HCT116 (cell line): ENCODE measurements around the gene TMCC3. TPM values are rescaled to one million over a fixed set of nuclear protein-coding genes. Genes with fewer than 3 reads are reported as not detected.

Experiments used
- ATAC-seq: fragments of 200-7000 bp; cut with Tn5 transposase; 2 replicates; pipeline ENCODE4 v1.9.1; 2020; ENCODE audit warnings: mild to moderate bottlenecking, moderate library complexity
- BruUV-seq: library from RNA; stranded (reverse); fragments of 400-500 nt; replicated peaks from 2 replicates; lab custom pipeline; 2021; lab: Mats Ljungman, UMichigan
- CTCF ChIA-PET: fragments of 300-600 bp; sonication (Branson Sonifier 250); formaldehyde crosslinking; loops from one replicate; lab custom pipeline; 2021; ENCODE audit warnings: antibody characterized with exemption; lab: Charles Lee
- POLR2A ChIA-PET: fragments of 300-600, 350-600 bp; sonication (Branson Sonifier 250); formaldehyde crosslinking; loops from one replicate; lab custom pipeline; 2021; ENCODE audit warnings: antibody characterized with exemption; lab: Charles Lee
- RAD21 ChIA-PET, 2 experiments: fragments of 300-600 bp; sonication (Branson Sonifier 250); formaldehyde crosslinking; loops; one replicate each; lab custom pipeline; 2023; ENCODE audit warnings: low total read pairs in 2 of 2; ENCODE audit not compliant: uncharacterized antibody in 2 of 2, unreplicated experiment in 2 of 2, low non-redundant PET in 1 of 2; lab: Charles Lee
- DNase-seq: peaks from one replicate; pipeline ENCODE4 v3.0.0-alpha.2; 2010; ENCODE audit warnings: low read depth, low spot score
- H2AFZ ChIP-seq: fragments of 200-600 bp; shearing (Covaris generic), sonication (generic); 2 replicates; pipeline ENCODE4 v1.6.1; 2017; ENCODE audit warnings: low read depth, mixed run types, mixed read lengths, antibody characterized with exemption, low read length; ENCODE audit not compliant: poor library complexity, severe bottlenecking
- H3K27ac ChIP-seq: 2 replicates; pipeline ENCODE4 v1.5.1; 2012; ENCODE audit warnings: low read depth, low read length
- H3K27me3 ChIP-seq: fragments of 200-600 bp; sonication (generic); 2 replicates; pipeline ENCODE4 v1.6.1; 2016; ENCODE audit warnings: mixed run types, low read length, mixed read lengths; ENCODE audit not compliant: insufficient read depth
- H3K36me3 ChIP-seq, 2 experiments: fragments of 200-500 bp in 1 of 2; fragments of 200-600 bp in 1 of 2; sonication (Bioruptor generic) in 1 of 2; sonication (generic) in 1 of 2; 2 replicates each; pipeline versions ENCODE4 v1.5.1 to v1.6.1; 2014 to 2016; ENCODE audit warnings: low read length in 2 of 2, inconsistent platforms in 1 of 2, mixed read lengths in 1 of 2, mixed run types in 1 of 2; ENCODE audit not compliant: insufficient read depth in 2 of 2, control insufficient read depth in 1 of 2
- H3K4me1 ChIP-seq, 2 experiments: fragments of 200-600 bp in 1 of 2; sonication (generic) in 1 of 2; 2 replicates each; pipeline versions ENCODE4 v1.5.1 to v1.6.1; 2012 to 2017; ENCODE audit warnings: low read length in 2 of 2, inconsistent platforms in 1 of 2, mild to moderate bottlenecking in 1 of 2, mixed read lengths in 1 of 2, mixed run types in 1 of 2, moderate library complexity in 1 of 2; ENCODE audit not compliant: insufficient read depth in 2 of 2, control insufficient read depth in 1 of 2
- H3K4me2 ChIP-seq: fragments of 200-600 bp; sonication (generic); 2 replicates; pipeline ENCODE4 v1.6.1; 2017; ENCODE audit warnings: mixed run types, low read length, mixed read lengths
- H3K4me3 ChIP-seq, 2 experiments: fragments of 200-600 bp in 1 of 2; sonication (generic) in 1 of 2; replicated peaks in 1 of 2; 2 replicates each; pipeline ENCODE4 v1.5.1; 2011 to 2016; ENCODE audit warnings: low read length in 2 of 2, control low read depth in 1 of 2, low read depth in 1 of 2, mild to moderate bottlenecking in 1 of 2, mixed read lengths in 1 of 2, mixed run types in 1 of 2
- H3K79me2 ChIP-seq: fragments of 200-600 bp; sonication (generic); 2 replicates; pipeline ENCODE4 v1.6.1; 2017; ENCODE audit warnings: mild to moderate bottlenecking, mixed run types, low read length, moderate library complexity, mixed read lengths; ENCODE audit not compliant: insufficient read depth
- H3K9ac ChIP-seq: fragments of 200-600 bp; sonication (generic); 2 replicates; pipeline ENCODE4 v1.6.1; 2016; ENCODE audit warnings: low read length, mixed read lengths
- H3K9me2 ChIP-seq: fragments of 200-600 bp; sonication (generic), shearing (Covaris generic); 2 replicates; pipeline ENCODE4 v1.6.1; 2017; ENCODE audit warnings: mixed run types, mild to moderate bottlenecking, moderate library complexity; ENCODE audit not compliant: insufficient read depth
- H3K9me3 ChIP-seq, 2 experiments: fragments of 200-500 bp in 1 of 2; fragments of 200-600 bp in 1 of 2; sonication (Bioruptor generic) in 1 of 2; sonication (generic) in 1 of 2; 2 replicates each; pipeline ENCODE4 v1.6.1; 2014 to 2017; ENCODE audit warnings: low read length in 2 of 2, mixed read lengths in 2 of 2, inconsistent platforms in 1 of 2, low read depth in 1 of 2, mild to moderate bottlenecking in 1 of 2, mixed run types in 1 of 2, moderate library complexity in 1 of 2; ENCODE audit not compliant: control insufficient read depth in 1 of 2, insufficient read depth in 1 of 2
- H4K20me1 ChIP-seq: fragments of 200-600 bp; sonication (generic), shearing (Covaris generic); 2 replicates; pipeline ENCODE4 v1.6.1; 2017; ENCODE audit warnings: mixed run types, mild to moderate bottlenecking, moderate library complexity; ENCODE audit not compliant: insufficient read depth
- CTCF ChIP-seq, 3 experiments: fragments of 200-600 bp in 1 of 3; sonication (generic) in 1 of 3; IDR thresholded peaks in 2 of 3; conservative IDR thresholded peaks in 1 of 3; 2 replicates each; pipeline ENCODE4 v1.5.1; 2012 to 2017; ENCODE audit warnings: low read depth in 2 of 3, low read length in 2 of 3, antibody characterized with exemption in 1 of 3, borderline replicate concordance in 1 of 3, control low read depth in 1 of 3, mild to moderate bottlenecking in 1 of 3, mixed read lengths in 1 of 3, mixed run types in 1 of 3, moderate library complexity in 1 of 3; ENCODE audit not compliant: insufficient read depth in 1 of 3
- EGR1 ChIP-seq: IDR thresholded peaks from 2 replicates; pipeline ENCODE4 v1.6.1; 2012; ENCODE audit warnings: low read depth
- ELF1 ChIP-seq: IDR thresholded peaks from 2 replicates; pipeline ENCODE4 v1.6.1; 2012; ENCODE audit warnings: low read depth, borderline replicate concordance
- MAX ChIP-seq: IDR thresholded peaks from 2 replicates; pipeline ENCODE4 v1.6.1; 2012
- RAD21 ChIP-seq: IDR thresholded peaks from 2 replicates; pipeline ENCODE4 v1.6.1; 2012; ENCODE audit warnings: low read depth, mild to moderate bottlenecking
- YY1 ChIP-seq: IDR thresholded peaks from 2 replicates; pipeline ENCODE4 v1.6.1; 2011; ENCODE audit warnings: low read length, low read depth, moderate library complexity, mild to moderate bottlenecking; ENCODE audit not compliant: insufficient replicate concordance; ENCODE audit errors: extremely low read depth
- intact Hi-C: fragments of 100-400 bp; cut with micrococcal nuclease; formaldehyde crosslinking; loops from 2 replicates; pipeline ENCODE4 v1.10.0; 2022
- total RNA-seq: library from RNA; stranded (reverse); gene quantifications from one replicate; pipeline ENCODE4 v1.2.1, GENCODE V29; 2021; ENCODE audit not compliant: unreplicated experiment

TMCC3 gene
- total RNA-seq, 1 experiment from 2014 or later = 4.5 TPM

- CTCF ChIA-PET = no interaction called here
- Histone ChIP-seq H3K9me2 (no peaks in the 10 kb centered on the region), H3K36me3 (no peaks in the 10 kb centered on the region), H3K9me3 (no peaks in the 10 kb centered on the region), H4K20me1 (no peaks in the 10 kb centered on the region), H3K4me2 (peak overlapping the region; percentile 94), H3K4me1 (peaks cover 3 to 13% of the 10 kb centered on the region in 2 experiments; a peak in 3 of 4 replicates), H3K4me3 (peak overlapping the region; percentile 62 to 79), H3K27me3 (no peaks in the 10 kb centered on the region), H3K27ac (peak overlapping the region; percentile 5; the same call in 1 of the 2 replicates), H3K9ac (peak overlapping the region; percentile 67), H2AFZ (peak overlapping the region; percentile 88), H3K79me2 (no peaks in the 10 kb centered on the region)
- ATAC-seq (peak; percentile 78), DNase-seq (no peak)
- RAD21 ChIA-PET = no interaction called here
- BruUV-seq = no TSS peak
- POLR2A ChIA-PET = no interaction called here
- intact Hi-C loops = no loop called here
- TF ChIP-seq YY1 (no peak), MAX (no peak; the same call in 1 of the 2 replicates), ELF1 (no peak), CTCF (IDR thresholded peaks at IDR 0.05 in 2 of 3, conservative IDR thresholded peaks at IDR 0.05 in 1 of 3; ENCODE audit: borderline replicate concordance in 1 of 3, insufficient read depth in 1 of 3, low read depth in 2 of 3, low read length in 2 of 3) (peak in 2 of 3 experiments; percentile 26 to 28; a peak in 2 of 6 replicates), EGR1 (no peak), RAD21 (peak; percentile 26)
These were observed 811 bp downstream of the TMCC3 start for GRCh38 chr12:94649349-94650142.
